Endothelial cell of umbilical vein (primary cell): Measurements from ENCODE around the gene TRIM71. TPM values are rescaled to one million over a fixed set of nuclear protein-coding genes. Genes with fewer than 3 reads are reported as not detected.

Experiments used
- BruUV-seq: library from RNA; stranded (reverse); fragments of 400-500 nt; replicated peaks from 2 replicates; lab custom pipeline; 2021; lab: Mats Ljungman, UMichigan
- CTCF ChIA-PET: fragments of 300-600, 350-600 bp; sonication (Branson Sonifier 250); formaldehyde crosslinking; loops from one replicate; lab custom pipeline; 2021; ENCODE audit warnings: antibody characterized with exemption, inconsistent platforms; lab: Charles Lee
- POLR2A ChIA-PET: fragments of 300-600, 350-600 bp; sonication (Branson Sonifier 250); formaldehyde crosslinking; loops from one replicate; lab custom pipeline; 2021; ENCODE audit warnings: antibody characterized with exemption, inconsistent platforms; lab: Charles Lee
- DNase-seq: peaks from one replicate; pipeline ENCODE4 v3.0.0-alpha.2; 2011; ENCODE audit warnings: low read depth, low spot score
- FAIRE-seq: peaks from 2 replicates; lab custom pipeline; 2011; peaks lifted over from hg19 to GRCh38; lab: Jason Lieb, UNC
- H2AFZ ChIP-seq: 2 replicates; pipeline ENCODE4 v1.6.0; 2012; ENCODE audit warnings: low read depth, low read length, control low read depth, inconsistent platforms
- H3K27ac ChIP-seq: 2 replicates; pipeline ENCODE4 v1.5.1; 2011; ENCODE audit warnings: low read depth, mild to moderate bottlenecking, control low read depth, low read length, moderate library complexity; ENCODE audit not compliant: insufficient read depth
- H3K27me3 ChIP-seq, 2 experiments: 2 replicates each; pipeline versions ENCODE4 v1.6.0 to v1.6.1; 2011; ENCODE audit warnings: low read length in 2 of 2, mixed read lengths in 1 of 2; ENCODE audit not compliant: control insufficient read depth in 2 of 2, insufficient read depth in 2 of 2
- H3K36me3 ChIP-seq, 2 experiments: 2 replicates in 1 of 2; 3 replicates in 1 of 2; pipeline ENCODE4 v1.5.1; 2011; ENCODE audit warnings: low read length in 2 of 2, mild to moderate bottlenecking in 1 of 2, moderate library complexity in 1 of 2; ENCODE audit not compliant: control insufficient read depth in 2 of 2, insufficient read depth in 2 of 2; ENCODE audit errors: extremely low read depth in 1 of 2
- H3K4me1 ChIP-seq: 3 replicates; pipeline ENCODE4 v1.5.1; 2011; ENCODE audit warnings: mild to moderate bottlenecking, low read length; ENCODE audit not compliant: control insufficient read depth, insufficient read depth; ENCODE audit errors: extremely low read depth
- H3K4me2 ChIP-seq: 2 replicates; pipeline ENCODE4 v1.6.1; 2011; ENCODE audit warnings: low read length, control low read depth, mixed read lengths; ENCODE audit not compliant: insufficient read depth
- H3K4me3 ChIP-seq, 3 experiments: fragments of 200-600 bp in 1 of 3; sonication (generic), shearing (Covaris generic) in 1 of 3; replicated peaks in 1 of 3; 2 replicates each; pipeline ENCODE4 v1.5.1; 2011 to 2016; ENCODE audit warnings: control low read depth in 3 of 3, low read length in 3 of 3, mild to moderate bottlenecking in 2 of 3, inconsistent platforms in 1 of 3, low read depth in 1 of 3, moderate library complexity in 1 of 3; ENCODE audit not compliant: insufficient read depth in 1 of 3
- H3K79me2 ChIP-seq: 2 replicates; pipeline ENCODE4 v1.6.0; 2012; ENCODE audit warnings: low read length, inconsistent platforms; ENCODE audit not compliant: control insufficient read depth, insufficient read depth
- H3K9ac ChIP-seq: replicated peaks from 2 replicates; pipeline ENCODE3; 2011; ENCODE audit warnings: low read length, control low read depth; ENCODE audit not compliant: insufficient read depth; ENCODE audit errors: extremely low read depth
- H3K9me1 ChIP-seq: replicated peaks from 3 replicates; pipeline ENCODE4 v1.6.0; 2011; ENCODE audit warnings: mild to moderate bottlenecking, low read length; ENCODE audit not compliant: control insufficient read depth, insufficient read depth; ENCODE audit errors: extremely low read depth
- H3K9me3 ChIP-seq: replicated peaks from 2 replicates; pipeline ENCODE4 v1.5.1; 2012; ENCODE audit warnings: low read length, inconsistent platforms; ENCODE audit not compliant: control insufficient read depth, insufficient read depth
- H4K20me1 ChIP-seq: replicated peaks from 2 replicates; pipeline ENCODE3; 2011; ENCODE audit warnings: mild to moderate bottlenecking, low read length; ENCODE audit not compliant: control insufficient read depth, insufficient read depth; ENCODE audit errors: extremely low read depth
- FOS ChIP-seq: IDR thresholded peaks from 2 replicates; pipeline ENCODE4 v1.6.1; 2011; ENCODE audit warnings: mild to moderate bottlenecking, low read length, moderate library complexity, borderline replicate concordance; ENCODE audit not compliant: insufficient read depth
- GATA2 ChIP-seq: IDR thresholded peaks from 2 replicates; pipeline ENCODE4 v1.7.0; 2011; ENCODE audit warnings: low read depth, mild to moderate bottlenecking, moderate library complexity, mixed read lengths, low read length; ENCODE audit not compliant: insufficient read length, insufficient read depth
- JUN ChIP-seq: IDR thresholded peaks from 2 replicates; pipeline ENCODE4 v1.6.1; 2011; ENCODE audit warnings: borderline replicate concordance, low read depth; ENCODE audit not compliant: insufficient read length, insufficient read depth
- MYC ChIP-seq: IDR thresholded peaks from one replicate; pipeline ENCODE4 v1.6.1; 2011; ENCODE audit warnings: mild to moderate bottlenecking, low read depth, low read length
- POLR2A ChIP-seq: IDR thresholded peaks from 2 replicates; pipeline ENCODE4 v1.6.1; 2012; ENCODE audit warnings: low read depth, mild to moderate bottlenecking, control low read depth, low read length
- POLR2AphosphoS5 ChIP-seq: IDR thresholded peaks from 2 replicates; pipeline ENCODE4 v1.6.1; 2012; ENCODE audit warnings: low read depth, mild to moderate bottlenecking, control low read depth, low read length, moderate library complexity; ENCODE audit not compliant: insufficient read depth
- dilution Hi-C: fragments of 300-500 bp; cut with MboI; formaldehyde crosslinking; loops from one replicate; pipeline ENCODE4 v1.15.0; 2019; ENCODE audit warnings: low sequenced_read_pairs; ENCODE audit not compliant: extremely low pct_ligation_motif_present
- intact Hi-C: fragments of 100-400 bp; cut with micrococcal nuclease; formaldehyde crosslinking; loops from one replicate; pipeline ENCODE4 v1.10.0; 2022
- polyA plus RNA-seq, 4 experiments: library from polyadenylated mRNA; depleted of rRNA in 3 of 4; stranded (reverse) in 3 of 4; unstranded in 1 of 4; fragments of >200 nt; gene quantifications; 2 replicates each; pipeline versions ENCODE4 v1.2.1 to v1.2.3, GENCODE V29; 2011 to 2012; ENCODE audit warnings: missing spikeins in 1 of 4
- total RNA-seq: library from RNA; stranded (reverse); gene quantifications from 2 replicates; pipeline ENCODE4 v1.2.3, GENCODE V29; 2021
- TF ChIP-seq, protein P1 (sequence below), 2 donors: IDR thresholded peaks; 1 replicate in 1 of 2; 2 replicates in 1 of 2; pipeline ENCODE4 v1.5.1; 2011; ENCODE audit warnings: low read length in 2 of 2, mild to moderate bottlenecking in 2 of 2, moderate library complexity in 2 of 2, control low read depth in 1 of 2, inconsistent platforms in 1 of 2, low read depth in 1 of 2; ENCODE audit not compliant: insufficient read depth in 1 of 2; ENCODE audit errors: extremely low read depth in 1 of 2

TRIM71 gene
- total and polyA plus RNA-seq, 2 donors (not counting 3 experiments of a cell fraction or from before 2014, with no cell fraction given) = not detected

DNA sequence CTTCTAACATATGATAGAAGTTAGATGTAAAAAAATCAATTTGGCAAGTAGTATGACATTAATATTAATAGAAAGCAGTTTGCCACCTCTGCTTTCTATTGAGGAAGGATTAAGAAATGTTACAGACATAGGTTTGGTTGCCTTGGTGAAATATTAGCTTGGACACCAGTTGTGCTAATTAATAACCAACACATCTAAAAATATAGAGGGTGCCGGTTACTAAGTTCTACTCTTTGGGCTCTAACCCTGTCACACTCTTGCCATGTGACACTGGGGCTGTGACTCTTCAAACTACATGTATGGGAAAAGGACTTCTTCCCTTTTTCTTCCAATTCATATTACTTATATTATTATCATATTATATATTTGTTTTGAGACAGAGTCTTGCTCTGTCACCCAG, 64.4 kb downstream of the TRIM71 start:
- Histone ChIP-seq H3K4me1 (no peaks in the 10 kb centered on the region), H3K9me3 (no peaks in the 10 kb centered on the region), H3K79me2 (no peaks in the 10 kb centered on the region), H3K9me1 (no peaks in the 10 kb centered on the region), H3K27me3 (peaks cover 0 to 2% of the 10 kb centered on the region in 2 experiments), H2AFZ (no peak overlapping the region), H3K4me3 (no peak overlapping the region), H4K20me1 (no peaks in the 10 kb centered on the region), H3K9ac (no peak overlapping the region), H3K4me2 (no peak overlapping the region), H3K27ac (no peak overlapping the region), H3K36me3 (no peaks in the 10 kb centered on the region)
- FAIRE-seq (no peak), DNase-seq (no peak)
- intact Hi-C loops = no loop called here
- ChIA-PET POLR2A (no interaction called here), CTCF (interaction anchor here (1.7 kb wide), 1 partner anchor 9 kb away, joined by 6 read pairs; no protein-coding TSS in a partner anchor)
- TF ChIP-seq FOS = no peak
- no peak for TF ChIP-seq POLR2A
- TF ChIP-seq JUN = no peak
- TF ChIP-seq GATA2 = no peak
- no peak for TF ChIP-seq POLR2AphosphoS5
- TF ChIP-seq, protein P1, sequence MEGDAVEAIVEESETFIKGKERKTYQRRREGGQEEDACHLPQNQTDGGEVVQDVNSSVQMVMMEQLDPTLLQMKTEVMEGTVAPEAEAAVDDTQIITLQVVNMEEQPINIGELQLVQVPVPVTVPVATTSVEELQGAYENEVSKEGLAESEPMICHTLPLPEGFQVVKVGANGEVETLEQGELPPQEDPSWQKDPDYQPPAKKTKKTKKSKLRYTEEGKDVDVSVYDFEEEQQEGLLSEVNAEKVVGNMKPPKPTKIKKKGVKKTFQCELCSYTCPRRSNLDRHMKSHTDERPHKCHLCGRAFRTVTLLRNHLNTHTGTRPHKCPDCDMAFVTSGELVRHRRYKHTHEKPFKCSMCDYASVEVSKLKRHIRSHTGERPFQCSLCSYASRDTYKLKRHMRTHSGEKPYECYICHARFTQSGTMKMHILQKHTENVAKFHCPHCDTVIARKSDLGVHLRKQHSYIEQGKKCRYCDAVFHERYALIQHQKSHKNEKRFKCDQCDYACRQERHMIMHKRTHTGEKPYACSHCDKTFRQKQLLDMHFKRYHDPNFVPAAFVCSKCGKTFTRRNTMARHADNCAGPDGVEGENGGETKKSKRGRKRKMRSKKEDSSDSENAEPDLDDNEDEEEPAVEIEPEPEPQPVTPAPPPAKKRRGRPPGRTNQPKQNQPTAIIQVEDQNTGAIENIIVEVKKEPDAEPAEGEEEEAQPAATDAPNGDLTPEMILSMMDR (IDR thresholded peaks at IDR 0.05; ENCODE audit: extremely low read depth in 1 of 2, insufficient read depth in 1 of 2, low read depth in 1 of 2, low read length in 2 of 2) = no peak
- TF ChIP-seq MYC = no peak
- no TSS peak for BruUV-seq
- dilution Hi-C loops = no loop called here
